HEK293 (cell line): ENCODE data around the gene TACR3.

Experiments used
- CTCF ChIP-seq: fragments of 450-650 bp; formaldehyde crosslinking; IDR thresholded peaks from 2 replicates; pipeline ENCODE4 v1.5.1; 2016; ENCODE audit warnings: missing biosample characterization, missing genetic modification characterization
- EGR2 ChIP-seq: fragments of 450-650 bp; formaldehyde crosslinking; IDR thresholded peaks from 2 replicates; pipeline ENCODE4 v1.5.1; 2016; ENCODE audit warnings: low read depth, missing biosample characterization, missing genetic modification characterization
- KLF1 ChIP-seq: fragments of 450-650 bp; formaldehyde crosslinking; IDR thresholded peaks from 2 replicates; pipeline ENCODE4 v1.5.1; 2016; ENCODE audit warnings: missing biosample characterization, missing genetic modification characterization
- TRIM28 ChIP-seq: IDR thresholded peaks from 2 replicates; pipeline ENCODE4 v1.6.1; 2011; ENCODE audit warnings: low read length, control low read depth, borderline replicate concordance
- YY1 ChIP-seq: fragments of 450-650 bp; formaldehyde crosslinking; IDR thresholded peaks from 2 replicates; pipeline ENCODE4 v1.5.1; 2018; ENCODE audit warnings: missing biosample characterization, missing genetic modification characterization
- ZNF138 ChIP-seq: fragments of 450-650 bp; formaldehyde crosslinking; IDR thresholded peaks from 2 replicates; pipeline ENCODE4 v1.5.1; 2016; ENCODE audit warnings: missing biosample characterization, missing genetic modification characterization, borderline replicate concordance
- ZNF239 ChIP-seq: fragments of 450-650 bp; formaldehyde crosslinking; IDR thresholded peaks from 2 replicates; pipeline ENCODE4 v1.5.1; 2016; ENCODE audit warnings: missing biosample characterization, missing genetic modification characterization
- ZNF510 ChIP-seq: fragments of 450-650 bp; formaldehyde crosslinking; IDR thresholded peaks from 2 replicates; pipeline ENCODE4 v1.5.1; 2018; ENCODE audit warnings: mild to moderate bottlenecking, missing genetic modification characterization, missing biosample characterization; ENCODE audit not compliant: insufficient replicate concordance
- ZNF585B ChIP-seq: fragments of 450-650 bp; formaldehyde crosslinking; IDR thresholded peaks from 2 replicates; pipeline ENCODE4 v1.5.1; 2016; ENCODE audit warnings: missing biosample characterization, missing genetic modification characterization
- TF ChIP-seq, protein P1 (sequence below): fragments of 450-650 bp; formaldehyde crosslinking; IDR thresholded peaks from 2 replicates; pipeline ENCODE4 v1.5.1; 2016; ENCODE audit warnings: missing biosample characterization, missing genetic modification characterization
- TF ChIP-seq, protein P2 (sequence below): IDR thresholded peaks from 2 replicates; pipeline ENCODE4 v1.6.1; 2011; ENCODE audit warnings: mild to moderate bottlenecking, low read depth, low read length, borderline replicate concordance

DNA sequence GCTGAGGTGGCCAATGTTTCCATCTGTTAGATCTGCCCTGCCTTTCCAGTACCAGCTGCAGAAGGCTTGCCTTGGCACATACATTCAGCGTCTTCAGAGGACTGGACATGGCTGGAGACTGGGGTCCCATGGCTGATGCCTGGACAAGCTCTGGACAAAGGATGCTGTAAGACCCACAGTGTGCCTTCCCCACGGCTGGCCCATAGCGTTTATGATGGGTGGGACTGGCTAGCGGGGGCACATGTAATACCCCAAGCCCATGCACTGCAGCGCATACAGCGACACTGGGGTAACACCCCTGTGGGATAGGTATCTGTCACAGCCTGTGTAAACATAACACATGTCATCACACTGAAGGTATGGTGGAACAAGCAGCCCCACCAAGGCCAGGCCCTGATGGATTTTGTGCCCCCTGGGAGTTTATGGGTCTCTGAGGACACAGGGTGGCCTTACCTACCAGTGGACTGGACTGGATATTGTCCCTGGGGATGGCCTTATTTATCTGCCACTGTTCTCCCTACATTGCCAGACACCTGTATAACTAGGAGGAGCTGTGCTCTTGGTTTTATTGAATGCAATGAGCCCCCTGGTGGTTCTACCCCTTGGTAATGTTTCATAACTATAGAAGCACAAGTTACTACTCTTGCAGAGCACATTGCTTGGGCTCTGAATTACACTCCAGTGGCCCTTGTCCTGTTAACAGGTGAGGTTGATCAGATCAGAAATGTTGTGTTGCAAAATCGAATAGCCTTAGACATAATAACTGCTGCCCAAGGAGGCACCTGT is 34.3 kb upstream of the TACR3 start:
- TF ChIP-seq EGR2 (tag by site-specific recombination) (no peak), ZNF585B (tag by site-specific recombination) (no peak), ZNF510 (tag by site-specific recombination) (no peak), CTCF (tag by site-specific recombination) (no peak), ZNF138 (tag by site-specific recombination) (no peak), YY1 (tag by site-specific recombination) (no peak), KLF1 (no peak), TRIM28 (no peak), ZNF239 (no peak)
- TF ChIP-seq, protein P1, sequence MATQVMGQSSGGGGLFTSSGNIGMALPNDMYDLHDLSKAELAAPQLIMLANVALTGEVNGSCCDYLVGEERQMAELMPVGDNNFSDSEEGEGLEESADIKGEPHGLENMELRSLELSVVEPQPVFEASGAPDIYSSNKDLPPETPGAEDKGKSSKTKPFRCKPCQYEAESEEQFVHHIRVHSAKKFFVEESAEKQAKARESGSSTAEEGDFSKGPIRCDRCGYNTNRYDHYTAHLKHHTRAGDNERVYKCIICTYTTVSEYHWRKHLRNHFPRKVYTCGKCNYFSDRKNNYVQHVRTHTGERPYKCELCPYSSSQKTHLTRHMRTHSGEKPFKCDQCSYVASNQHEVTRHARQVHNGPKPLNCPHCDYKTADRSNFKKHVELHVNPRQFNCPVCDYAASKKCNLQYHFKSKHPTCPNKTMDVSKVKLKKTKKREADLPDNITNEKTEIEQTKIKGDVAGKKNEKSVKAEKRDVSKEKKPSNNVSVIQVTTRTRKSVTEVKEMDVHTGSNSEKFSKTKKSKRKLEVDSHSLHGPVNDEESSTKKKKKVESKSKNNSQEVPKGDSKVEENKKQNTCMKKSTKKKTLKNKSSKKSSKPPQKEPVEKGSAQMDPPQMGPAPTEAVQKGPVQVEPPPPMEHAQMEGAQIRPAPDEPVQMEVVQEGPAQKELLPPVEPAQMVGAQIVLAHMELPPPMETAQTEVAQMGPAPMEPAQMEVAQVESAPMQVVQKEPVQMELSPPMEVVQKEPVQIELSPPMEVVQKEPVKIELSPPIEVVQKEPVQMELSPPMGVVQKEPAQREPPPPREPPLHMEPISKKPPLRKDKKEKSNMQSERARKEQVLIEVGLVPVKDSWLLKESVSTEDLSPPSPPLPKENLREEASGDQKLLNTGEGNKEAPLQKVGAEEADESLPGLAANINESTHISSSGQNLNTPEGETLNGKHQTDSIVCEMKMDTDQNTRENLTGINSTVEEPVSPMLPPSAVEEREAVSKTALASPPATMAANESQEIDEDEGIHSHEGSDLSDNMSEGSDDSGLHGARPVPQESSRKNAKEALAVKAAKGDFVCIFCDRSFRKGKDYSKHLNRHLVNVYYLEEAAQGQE (tag by site-specific recombination), result no peak
- TF ChIP-seq, protein P2, sequence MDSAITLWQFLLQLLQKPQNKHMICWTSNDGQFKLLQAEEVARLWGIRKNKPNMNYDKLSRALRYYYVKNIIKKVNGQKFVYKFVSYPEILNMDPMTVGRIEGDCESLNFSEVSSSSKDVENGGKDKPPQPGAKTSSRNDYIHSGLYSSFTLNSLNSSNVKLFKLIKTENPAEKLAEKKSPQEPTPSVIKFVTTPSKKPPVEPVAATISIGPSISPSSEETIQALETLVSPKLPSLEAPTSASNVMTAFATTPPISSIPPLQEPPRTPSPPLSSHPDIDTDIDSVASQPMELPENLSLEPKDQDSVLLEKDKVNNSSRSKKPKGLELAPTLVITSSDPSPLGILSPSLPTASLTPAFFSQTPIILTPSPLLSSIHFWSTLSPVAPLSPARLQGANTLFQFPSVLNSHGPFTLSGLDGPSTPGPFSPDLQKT, result no peak
